ENCODE measurements around the gene MCC. TPM values are rescaled to one million over a fixed set of nuclear protein-coding genes. Genes with fewer than 3 reads are reported as not detected.

Gene MCC
- total RNA-seq, 1 experiment from 2014 or later: 23.5 TPM

DNA sequence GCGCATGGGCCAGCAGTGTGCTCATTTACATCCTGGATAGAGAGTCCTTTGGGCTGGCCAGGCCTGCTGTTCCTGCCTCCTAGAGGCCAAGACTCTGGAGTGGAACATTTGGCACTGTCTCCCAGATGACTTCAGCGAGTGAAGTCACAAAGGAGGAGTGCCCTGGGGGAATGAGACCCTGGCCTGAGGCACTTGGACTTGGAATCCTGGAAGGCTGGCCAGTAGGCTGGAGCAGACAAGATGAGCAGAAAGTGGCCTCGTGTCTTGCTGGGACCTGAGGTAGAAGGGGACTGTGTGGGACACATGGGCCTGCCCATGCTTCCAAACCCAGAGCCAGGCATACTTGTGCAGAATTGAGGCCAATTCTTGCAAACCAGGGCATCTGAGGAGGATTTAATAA lies 53.4 kb downstream of the MCC start, which contains the start of gene TSSK1B:
Gene TSSK1B (minus strand): TSS at position 101 of the 400 bp plus-strand sequence. CDS start 150 bp downstream, outside the sequence.
- Mint-ChIP-seq H3K4me1 (no peaks in the 10 kb centered on the region), H3K9me3 (no peaks in the 10 kb centered on the region), H3K36me3 (no peaks in the 10 kb centered on the region), H3K4me3 (no peak within 1 kb of the TSS), H3K27ac (no peak within 1 kb of the TSS), H3K27me3 (ENCODE audit: low read depth) (no peaks in the 10 kb centered on the region)
- no peak for DNase-seq (ENCODE audit: low spot score)
- no peak for ATAC-seq
- ChIA-PET CTCF (no interaction called here), POLR2A (no interaction called here)
- TF ChIP-seq FOXJ3 (CRISPR knock-in tag; IDR thresholded peaks at IDR 0.05; ENCODE audit: borderline replicate concordance) (no peak), TP53 (CRISPR knock-in tag; IDR thresholded peaks at IDR 0.05) (no peak), ZNF263 (CRISPR knock-in tag; IDR thresholded peaks at IDR 0.05; ENCODE audit: low read depth) (no peak), HMGA2 (CRISPR knock-in tag; IDR thresholded peaks at IDR 0.05) (no peak), SOX15 (CRISPR knock-in tag; IDR thresholded peaks at IDR 0.05) (no peak), ZNF121 (CRISPR knock-in tag; IDR thresholded peaks at IDR 0.05) (no peak), CREM (CRISPR knock-in tag; IDR thresholded peaks at IDR 0.05) (no peak), NR2C2 (CRISPR knock-in tag; IDR thresholded peaks at IDR 0.05) (no peak)
- TF ChIP-seq, protein P1, sequence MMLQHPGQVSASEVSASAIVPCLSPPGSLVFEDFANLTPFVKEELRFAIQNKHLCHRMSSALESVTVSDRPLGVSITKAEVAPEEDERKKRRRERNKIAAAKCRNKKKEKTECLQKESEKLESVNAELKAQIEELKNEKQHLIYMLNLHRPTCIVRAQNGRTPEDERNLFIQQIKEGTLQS (CRISPR knock-in tag; conservative IDR thresholded peaks at IDR 0.05): no peak
- TF ChIP-seq, protein P2, sequence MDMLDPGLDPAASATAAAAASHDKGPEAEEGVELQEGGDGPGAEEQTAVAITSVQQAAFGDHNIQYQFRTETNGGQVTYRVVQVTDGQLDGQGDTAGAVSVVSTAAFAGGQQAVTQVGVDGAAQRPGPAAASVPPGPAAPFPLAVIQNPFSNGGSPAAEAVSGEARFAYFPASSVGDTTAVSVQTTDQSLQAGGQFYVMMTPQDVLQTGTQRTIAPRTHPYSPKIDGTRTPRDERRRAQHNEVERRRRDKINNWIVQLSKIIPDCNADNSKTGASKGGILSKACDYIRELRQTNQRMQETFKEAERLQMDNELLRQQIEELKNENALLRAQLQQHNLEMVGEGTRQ (CRISPR knock-in tag; IDR thresholded peaks at IDR 0.05): no peak
- TF ChIP-seq, protein P3, sequence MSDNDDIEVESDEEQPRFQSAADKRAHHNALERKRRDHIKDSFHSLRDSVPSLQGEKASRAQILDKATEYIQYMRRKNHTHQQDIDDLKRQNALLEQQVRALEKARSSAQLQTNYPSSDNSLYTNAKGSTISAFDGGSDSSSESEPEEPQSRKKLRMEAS (CRISPR knock-in tag; IDR thresholded peaks at IDR 0.05): no peak
- TF ChIP-seq, protein P4, sequence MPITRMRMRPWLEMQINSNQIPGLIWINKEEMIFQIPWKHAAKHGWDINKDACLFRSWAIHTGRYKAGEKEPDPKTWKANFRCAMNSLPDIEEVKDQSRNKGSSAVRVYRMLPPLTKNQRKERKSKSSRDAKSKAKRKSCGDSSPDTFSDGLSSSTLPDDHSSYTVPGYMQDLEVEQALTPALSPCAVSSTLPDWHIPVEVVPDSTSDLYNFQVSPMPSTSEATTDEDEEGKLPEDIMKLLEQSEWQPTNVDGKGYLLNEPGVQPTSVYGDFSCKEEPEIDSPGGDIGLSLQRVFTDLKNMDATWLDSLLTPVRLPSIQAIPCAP (CRISPR knock-in tag; IDR thresholded peaks at IDR 0.05): no peak
- TF ChIP-seq, protein P5, sequence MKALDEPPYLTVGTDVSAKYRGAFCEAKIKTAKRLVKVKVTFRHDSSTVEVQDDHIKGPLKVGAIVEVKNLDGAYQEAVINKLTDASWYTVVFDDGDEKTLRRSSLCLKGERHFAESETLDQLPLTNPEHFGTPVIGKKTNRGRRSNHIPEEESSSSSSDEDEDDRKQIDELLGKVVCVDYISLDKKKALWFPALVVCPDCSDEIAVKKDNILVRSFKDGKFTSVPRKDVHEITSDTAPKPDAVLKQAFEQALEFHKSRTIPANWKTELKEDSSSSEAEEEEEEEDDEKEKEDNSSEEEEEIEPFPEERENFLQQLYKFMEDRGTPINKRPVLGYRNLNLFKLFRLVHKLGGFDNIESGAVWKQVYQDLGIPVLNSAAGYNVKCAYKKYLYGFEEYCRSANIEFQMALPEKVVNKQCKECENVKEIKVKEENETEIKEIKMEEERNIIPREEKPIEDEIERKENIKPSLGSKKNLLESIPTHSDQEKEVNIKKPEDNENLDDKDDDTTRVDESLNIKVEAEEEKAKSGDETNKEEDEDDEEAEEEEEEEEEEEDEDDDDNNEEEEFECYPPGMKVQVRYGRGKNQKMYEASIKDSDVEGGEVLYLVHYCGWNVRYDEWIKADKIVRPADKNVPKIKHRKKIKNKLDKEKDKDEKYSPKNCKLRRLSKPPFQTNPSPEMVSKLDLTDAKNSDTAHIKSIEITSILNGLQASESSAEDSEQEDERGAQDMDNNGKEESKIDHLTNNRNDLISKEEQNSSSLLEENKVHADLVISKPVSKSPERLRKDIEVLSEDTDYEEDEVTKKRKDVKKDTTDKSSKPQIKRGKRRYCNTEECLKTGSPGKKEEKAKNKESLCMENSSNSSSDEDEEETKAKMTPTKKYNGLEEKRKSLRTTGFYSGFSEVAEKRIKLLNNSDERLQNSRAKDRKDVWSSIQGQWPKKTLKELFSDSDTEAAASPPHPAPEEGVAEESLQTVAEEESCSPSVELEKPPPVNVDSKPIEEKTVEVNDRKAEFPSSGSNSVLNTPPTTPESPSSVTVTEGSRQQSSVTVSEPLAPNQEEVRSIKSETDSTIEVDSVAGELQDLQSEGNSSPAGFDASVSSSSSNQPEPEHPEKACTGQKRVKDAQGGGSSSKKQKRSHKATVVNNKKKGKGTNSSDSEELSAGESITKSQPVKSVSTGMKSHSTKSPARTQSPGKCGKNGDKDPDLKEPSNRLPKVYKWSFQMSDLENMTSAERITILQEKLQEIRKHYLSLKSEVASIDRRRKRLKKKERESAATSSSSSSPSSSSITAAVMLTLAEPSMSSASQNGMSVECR (CRISPR knock-in tag; IDR thresholded peaks at IDR 0.05; ENCODE audit: borderline replicate concordance): no peak
- TF ChIP-seq, protein P6, sequence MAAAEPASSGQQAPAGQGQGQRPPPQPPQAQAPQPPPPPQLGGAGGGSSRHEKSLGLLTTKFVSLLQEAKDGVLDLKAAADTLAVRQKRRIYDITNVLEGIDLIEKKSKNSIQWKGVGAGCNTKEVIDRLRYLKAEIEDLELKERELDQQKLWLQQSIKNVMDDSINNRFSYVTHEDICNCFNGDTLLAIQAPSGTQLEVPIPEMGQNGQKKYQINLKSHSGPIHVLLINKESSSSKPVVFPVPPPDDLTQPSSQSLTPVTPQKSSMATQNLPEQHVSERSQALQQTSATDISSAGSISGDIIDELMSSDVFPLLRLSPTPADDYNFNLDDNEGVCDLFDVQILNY (CRISPR knock-in tag; IDR thresholded peaks at IDR 0.05): no peak

DNA sequence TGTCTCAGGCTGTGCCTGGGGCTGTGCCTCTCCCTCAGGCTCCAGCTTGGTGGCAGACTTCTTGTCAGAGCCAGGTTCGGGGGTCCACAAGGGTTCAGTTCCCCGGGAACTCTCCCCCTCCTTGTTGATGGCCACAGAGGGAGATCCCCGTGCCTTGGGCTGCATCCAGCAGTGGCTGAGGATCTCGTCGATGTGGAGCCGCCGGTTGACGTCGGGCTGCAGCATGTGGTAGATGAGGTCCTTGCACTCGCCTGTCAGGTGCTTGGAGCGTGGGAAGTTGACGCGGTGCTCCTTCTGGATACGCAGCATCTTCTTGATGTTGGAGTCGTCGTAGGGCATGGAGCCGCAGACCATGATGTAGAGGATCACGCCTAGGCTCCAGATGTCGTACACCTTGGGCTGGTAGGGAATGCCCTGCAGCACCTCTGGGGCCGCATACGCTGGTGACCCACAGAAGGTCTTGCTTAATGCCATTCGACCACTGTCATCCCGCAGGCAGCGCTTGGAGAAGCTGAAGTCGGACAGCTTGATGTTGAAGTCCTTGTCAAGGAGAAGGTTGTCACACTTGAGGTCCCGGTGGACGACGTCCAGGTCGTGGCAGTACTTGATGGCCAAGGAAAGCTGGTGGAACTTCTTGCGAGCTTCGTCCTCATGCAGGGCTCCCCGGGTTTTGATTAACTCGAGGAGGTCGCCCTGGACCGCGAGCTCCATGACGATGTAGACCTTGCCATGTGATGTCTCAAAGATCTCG lies 54.2 kb downstream of the MCC start:
- no peaks in the 10 kb centered on the region for H3K27me3 Mint-ChIP-seq (ENCODE audit: low read depth)
- POLR2A ChIA-PET: no interaction called here
- no peak for DNase-seq (ENCODE audit: low spot score)
- no peaks in the 10 kb centered on the region for H3K36me3 Mint-ChIP-seq
- no peaks in the 10 kb centered on the region for H3K9me3 Mint-ChIP-seq
- CTCF ChIA-PET: interaction anchor here (1.7 kb wide), 1 partner anchor 97 kb away, joined by 4 read pairs; no protein-coding TSS in a partner anchor
- H3K4me3 Mint-ChIP-seq: no peak overlapping the region
- no peak for ATAC-seq
- no peak overlapping the region for H3K27ac Mint-ChIP-seq
- H3K4me1 Mint-ChIP-seq: no peaks in the 10 kb centered on the region
- no peak for TF ChIP-seq ATF1 (CRISPR knock-in tag; IDR thresholded peaks at IDR 0.05)
- no peak for TF ChIP-seq ZNF416 (CRISPR knock-in tag; IDR thresholded peaks at IDR 0.05)
- no peak for TF ChIP-seq ZBTB21 (CRISPR knock-in tag; IDR thresholded peaks at IDR 0.05; ENCODE audit: borderline replicate concordance)
- TF ChIP-seq TEAD1 (CRISPR knock-in tag; IDR thresholded peaks at IDR 0.05): no peak
- no peak for TF ChIP-seq SMAD3 (CRISPR knock-in tag; IDR thresholded peaks at IDR 0.05; ENCODE audit: borderline replicate concordance)
- TF ChIP-seq, protein P7, sequence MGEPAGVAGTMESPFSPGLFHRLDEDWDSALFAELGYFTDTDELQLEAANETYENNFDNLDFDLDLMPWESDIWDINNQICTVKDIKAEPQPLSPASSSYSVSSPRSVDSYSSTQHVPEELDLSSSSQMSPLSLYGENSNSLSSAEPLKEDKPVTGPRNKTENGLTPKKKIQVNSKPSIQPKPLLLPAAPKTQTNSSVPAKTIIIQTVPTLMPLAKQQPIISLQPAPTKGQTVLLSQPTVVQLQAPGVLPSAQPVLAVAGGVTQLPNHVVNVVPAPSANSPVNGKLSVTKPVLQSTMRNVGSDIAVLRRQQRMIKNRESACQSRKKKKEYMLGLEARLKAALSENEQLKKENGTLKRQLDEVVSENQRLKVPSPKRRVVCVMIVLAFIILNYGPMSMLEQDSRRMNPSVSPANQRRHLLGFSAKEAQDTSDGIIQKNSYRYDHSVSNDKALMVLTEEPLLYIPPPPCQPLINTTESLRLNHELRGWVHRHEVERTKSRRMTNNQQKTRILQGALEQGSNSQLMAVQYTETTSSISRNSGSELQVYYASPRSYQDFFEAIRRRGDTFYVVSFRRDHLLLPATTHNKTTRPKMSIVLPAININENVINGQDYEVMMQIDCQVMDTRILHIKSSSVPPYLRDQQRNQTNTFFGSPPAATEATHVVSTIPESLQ (CRISPR knock-in tag; IDR thresholded peaks at IDR 0.05): no peak
- TF ChIP-seq, protein P8, sequence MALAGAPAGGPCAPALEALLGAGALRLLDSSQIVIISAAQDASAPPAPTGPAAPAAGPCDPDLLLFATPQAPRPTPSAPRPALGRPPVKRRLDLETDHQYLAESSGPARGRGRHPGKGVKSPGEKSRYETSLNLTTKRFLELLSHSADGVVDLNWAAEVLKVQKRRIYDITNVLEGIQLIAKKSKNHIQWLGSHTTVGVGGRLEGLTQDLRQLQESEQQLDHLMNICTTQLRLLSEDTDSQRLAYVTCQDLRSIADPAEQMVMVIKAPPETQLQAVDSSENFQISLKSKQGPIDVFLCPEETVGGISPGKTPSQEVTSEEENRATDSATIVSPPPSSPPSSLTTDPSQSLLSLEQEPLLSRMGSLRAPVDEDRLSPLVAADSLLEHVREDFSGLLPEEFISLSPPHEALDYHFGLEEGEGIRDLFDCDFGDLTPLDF (CRISPR knock-in tag; IDR thresholded peaks at IDR 0.05): no peak
